A673 (cell line): ENCODE data around the gene EDA2R.

Experiments
- CTCF ChIP-seq: fragments of 300-800, 200-600 bp; sonication (generic); conservative IDR thresholded peaks from 2 replicates; pipeline ENCODE4 v1.5.1; 2017; ENCODE audit warnings: low read depth, mild to moderate bottlenecking, antibody characterized with exemption, low read length, moderate library complexity, mixed read lengths
- EZH2 ChIP-seq: fragments of 200-600 bp; sonication (generic); IDR thresholded peaks from 2 replicates; pipeline ENCODE4 v1.6.1; 2017; ENCODE audit warnings: borderline replicate concordance, low read depth, mild to moderate bottlenecking, mixed read lengths, antibody characterized with exemption, low read length; ENCODE audit not compliant: poor library complexity, severe bottlenecking

GRCh38 chrX:66674506-66674905, 35.6 kb upstream of the EDA2R start:
- no peak for TF ChIP-seq CTCF
- no peak for TF ChIP-seq EZH2
